ENCODE results near the gene HNRNPU.

- TF ChIP-seq TAF1 (IDR thresholded peaks at IDR 0.05; ENCODE audit: borderline replicate concordance, low read depth, low read length): no peak
- no peak for TF ChIP-seq POLR2AphosphoS5 (IDR thresholded peaks at IDR 0.05; ENCODE audit: low read depth, low read length)
These were observed 61.6 kb downstream of the HNRNPU start for GRCh38 chr1:244802556-244803239.
